AG04449 (cell line): ENCODE results near the gene GRID1.

Source experiments
- CTCF ChIA-PET: fragments of 350-600 bp; formaldehyde crosslinking; extraction: SDS; loops from one replicate; lab custom pipeline; 2021; ENCODE audit warnings: antibody characterized with exemption; lab: Yijun Ruan, JAX
- POLR2A ChIA-PET: fragments of 400-600, 350-600 bp; formaldehyde crosslinking; extraction: SDS; loops from one replicate; lab custom pipeline; 2020; ENCODE audit warnings: antibody characterized with exemption, inconsistent platforms; lab: Yijun Ruan, JAX
- DNase-seq: peaks from one replicate; pipeline ENCODE4 v3.0.0-alpha.2; 2010; ENCODE audit warnings: low read depth, low spot score
- H3K4me3 ChIP-seq: 2 replicates; pipeline ENCODE4 v1.5.1; 2011; ENCODE audit warnings: low read depth, mild to moderate bottlenecking, control low read depth, low read length
- CTCF ChIP-seq: IDR thresholded peaks from one replicate; pipeline ENCODE4 v1.5.1; 2011; ENCODE audit warnings: mild to moderate bottlenecking, moderate library complexity, low read length, control low read depth, inconsistent platforms; ENCODE audit not compliant: insufficient read depth; ENCODE audit errors: missing control alignments

Gene GRID1

GRCh38 chr10:85651497-85651882 is 715.1 kb downstream of the GRID1 start:
- TF ChIP-seq CTCF = no peak
- ChIA-PET POLR2A (no interaction called here), CTCF (no interaction called here)
- no peak for DNase-seq
- H3K4me3 ChIP-seq = no peak overlapping the region

DNA sequence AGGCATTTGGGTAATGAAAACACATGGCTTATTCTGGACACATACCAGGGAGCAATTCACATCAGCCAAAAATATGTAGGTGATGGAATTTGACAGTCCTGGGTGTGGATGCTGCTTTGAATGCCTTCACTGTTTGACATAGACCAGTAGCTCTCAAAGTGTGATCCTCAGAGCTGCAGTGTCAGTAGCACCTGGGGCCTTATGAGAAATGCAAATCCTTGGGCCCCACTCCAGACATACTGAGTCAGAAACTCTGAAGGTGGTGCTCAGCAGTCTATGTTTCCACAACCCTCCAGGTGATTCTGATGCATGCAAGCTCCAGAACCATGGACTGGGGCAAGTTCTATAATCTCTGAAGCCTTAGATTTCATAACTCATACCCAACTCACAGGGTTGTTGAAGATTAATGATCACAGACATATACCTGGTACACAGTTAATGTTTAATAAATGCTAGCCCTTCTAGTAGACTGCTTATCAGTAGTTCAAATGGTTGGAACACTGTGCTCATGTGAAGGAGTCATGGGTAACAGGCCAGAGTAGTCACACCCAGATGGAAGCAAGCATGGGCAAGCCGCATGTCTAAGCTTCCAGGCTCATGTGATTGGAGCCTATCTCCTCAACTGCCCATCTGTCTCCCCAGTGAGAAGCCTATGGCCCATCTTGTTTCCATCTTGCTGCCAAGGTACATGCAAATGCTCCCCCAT is 715.7 kb downstream of the GRID1 start:
- no peak for DNase-seq
- H3K4me3 ChIP-seq = no peak overlapping the region
- POLR2A ChIA-PET = no interaction called here
- CTCF ChIA-PET = no interaction called here
- no peak for TF ChIP-seq CTCF

DNA sequence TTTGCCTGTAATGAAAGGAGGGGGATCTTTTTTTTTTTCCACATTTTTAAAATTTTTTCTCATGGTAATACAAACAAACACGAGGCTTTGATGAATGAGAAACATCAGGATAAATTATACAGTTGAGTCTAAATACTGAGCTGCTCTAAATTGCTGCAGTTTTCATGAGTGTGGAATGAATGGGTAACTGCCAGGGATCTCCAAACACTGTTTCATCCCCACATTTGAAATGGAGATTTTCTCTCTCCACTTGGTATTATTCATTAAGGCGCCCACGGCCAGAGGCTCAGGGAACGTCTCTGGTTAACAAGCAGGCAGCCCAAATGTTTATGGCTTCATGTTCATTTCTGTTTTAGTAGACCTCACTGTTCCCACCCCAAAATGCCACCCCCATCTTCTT is 717.1 kb downstream of the GRID1 start:
- no peak for TF ChIP-seq CTCF
- ChIA-PET POLR2A (no interaction called here), CTCF (no interaction called here)
- no peak for DNase-seq
- no peak overlapping the region for H3K4me3 ChIP-seq

GRCh38 chr10:85648279-85648754 is 718.3 kb downstream of the GRID1 start:
- no peak overlapping the region for H3K4me3 ChIP-seq
- ChIA-PET CTCF (no interaction called here), POLR2A (no interaction called here)
- no peak for DNase-seq
- no peak for TF ChIP-seq CTCF

DNA sequence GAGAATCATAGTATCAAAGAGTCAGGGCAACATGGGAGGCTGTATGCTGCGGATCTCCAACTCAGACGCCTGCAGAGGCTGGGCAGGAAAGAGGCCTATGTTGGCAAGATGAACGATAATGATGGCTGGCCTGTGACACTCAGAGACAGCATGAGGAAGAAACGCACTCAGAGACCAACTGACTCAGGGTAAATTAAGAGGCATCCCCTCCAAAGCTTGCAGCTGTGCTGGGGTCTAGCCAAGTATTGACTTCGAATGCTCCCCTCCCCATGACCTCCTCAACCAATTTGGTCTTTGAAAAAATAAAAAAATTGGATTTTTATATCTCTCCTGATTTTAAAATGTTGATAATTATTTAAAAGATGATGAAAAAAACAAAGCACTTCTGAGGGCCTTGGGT is 718.9 kb downstream of the GRID1 start:
- ChIA-PET CTCF (no interaction called here), POLR2A (interaction anchor here (0.7 kb wide), 1 partner anchor 16 kb away, joined by 3 read pairs; no protein-coding TSS in a partner anchor)
- no peak for TF ChIP-seq CTCF
- DNase-seq = no peak
- H3K4me3 ChIP-seq = no peak overlapping the region

DNA sequence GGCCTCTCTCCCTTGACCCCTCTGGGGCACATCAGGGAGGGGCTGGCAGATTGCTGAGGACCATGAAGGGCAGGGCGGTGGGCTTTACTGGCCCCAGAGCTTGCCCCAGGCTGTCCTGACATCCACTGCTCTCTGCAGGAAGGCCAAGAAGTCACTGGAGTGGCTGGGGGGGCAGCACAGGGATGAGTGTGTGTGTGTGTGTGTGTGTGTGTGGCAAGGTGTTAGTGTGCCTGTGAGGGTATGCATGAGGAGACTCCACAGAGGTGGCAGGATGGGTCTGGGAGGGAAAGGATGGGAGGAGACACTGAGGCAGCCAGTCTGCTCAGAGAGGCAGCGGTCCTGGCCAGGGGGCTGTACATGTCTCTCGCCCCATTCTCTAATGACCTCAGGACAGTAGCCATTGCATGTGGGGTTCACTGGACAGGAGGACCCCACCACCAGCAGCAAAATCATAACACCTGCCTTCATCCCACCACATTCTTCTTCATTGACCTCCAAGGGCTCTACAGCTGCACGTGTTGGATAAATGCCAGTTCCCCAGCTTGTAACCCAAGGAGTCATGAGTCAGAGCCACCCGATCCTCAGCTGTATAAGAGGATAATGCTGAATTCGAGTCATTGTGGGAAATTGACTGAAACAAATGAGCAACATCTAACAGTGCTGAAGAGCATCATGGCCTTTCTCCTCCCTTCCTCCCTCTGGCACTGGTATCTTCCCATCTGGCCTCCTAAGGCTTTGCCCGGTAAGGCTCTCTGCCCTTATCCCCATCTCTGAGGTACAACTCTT is 720.5 kb downstream of the GRID1 start:
- no peak for TF ChIP-seq CTCF
- CTCF ChIA-PET = no interaction called here
- POLR2A ChIA-PET = no interaction called here
- DNase-seq = no peak
- H3K4me3 ChIP-seq = no peak overlapping the region
